CD4-positive, alpha-beta T cell (primary cell): Measurements from ENCODE around the gene SLC11A2. TPM values are rescaled to one million over a fixed set of nuclear protein-coding genes. Genes with fewer than 3 reads are reported as not detected.

ENCODE experiments used
- ATAC-seq: fragments of 200-7000 bp; cut with Tn5 transposase; one replicate; pipeline ENCODE4 v1.10.0; 2022; ENCODE audit warnings: mild to moderate bottlenecking; ENCODE audit not compliant: poor library complexity
- CTCF ChIA-PET: fragments of 350-600 bp; sonication (Branson Sonifier 250); formaldehyde crosslinking; loops from one replicate; lab custom pipeline; 2021; ENCODE audit warnings: antibody characterized with exemption, inconsistent platforms; lab: Charles Lee
- POLR2A ChIA-PET: fragments of 350-600 bp; sonication (Branson Sonifier 250); formaldehyde crosslinking; loops from one replicate; lab custom pipeline; 2021; ENCODE audit warnings: antibody characterized with exemption, inconsistent platforms; lab: Charles Lee
- DNase-seq, 14 experiments: peaks; one replicate each; pipeline ENCODE4 v3.0.0-alpha.2; 2013 to 2020; ENCODE audit warnings: mixed read lengths in 2 of 14
- H3K27ac ChIP-seq, 2 donors: one replicate each; pipeline versions ENCODE4 v1.5.1 to v1.7.0; 2013; ENCODE audit warnings: low read length in 2 of 2, low read depth in 1 of 2, mild to moderate bottlenecking in 1 of 2
- H3K27me3 ChIP-seq, 2 experiments: 1 replicate in 1 of 2; 2 replicates in 1 of 2; pipeline versions ENCODE4 v1.6.1 to v1.7.0; 2013; ENCODE audit warnings: low read length in 2 of 2, control low read depth in 1 of 2, mild to moderate bottlenecking in 1 of 2, moderate library complexity in 1 of 2; ENCODE audit not compliant: insufficient read depth in 2 of 2, control insufficient read depth in 1 of 2
- H3K36me3 ChIP-seq: one replicate; pipeline ENCODE4 v1.6.1; 2013; ENCODE audit warnings: low read length, control low read depth; ENCODE audit not compliant: insufficient read depth
- H3K4me1 ChIP-seq: one replicate; pipeline ENCODE4 v1.6.1; 2013; ENCODE audit warnings: low read length, control low read depth; ENCODE audit not compliant: insufficient read depth
- H3K4me3 ChIP-seq: one replicate; pipeline ENCODE4 v1.5.1; 2013; ENCODE audit warnings: mild to moderate bottlenecking, low read length, moderate library complexity
- H3K9me3 ChIP-seq, 2 experiments: 1 replicate in 1 of 2; 2 replicates in 1 of 2; pipeline versions ENCODE4 v1.6.1 to v1.7.0; 2013; ENCODE audit warnings: low read length in 2 of 2, mild to moderate bottlenecking in 2 of 2, control low read depth in 1 of 2, moderate library complexity in 1 of 2; ENCODE audit not compliant: control insufficient read depth in 1 of 2, insufficient read depth in 1 of 2
- H3K27ac Mint-ChIP-seq: one replicate; pipeline ENCODE4 v1.8.0; 2020; ENCODE audit warnings: mixed read lengths
- H3K27me3 Mint-ChIP-seq: one replicate; pipeline ENCODE4 v1.8.0; 2021; ENCODE audit warnings: mixed read lengths
- H3K36me3 Mint-ChIP-seq: one replicate; pipeline ENCODE4 v1.8.0; 2021; ENCODE audit warnings: low read depth, mixed read lengths
- H3K4me1 Mint-ChIP-seq: one replicate; pipeline ENCODE4 v1.8.0; 2021; ENCODE audit warnings: low read depth, mixed read lengths
- H3K4me3 Mint-ChIP-seq: one replicate; pipeline ENCODE4 v1.8.0; 2020; ENCODE audit warnings: mild to moderate bottlenecking, mixed read lengths
- H3K9me3 Mint-ChIP-seq: one replicate; pipeline ENCODE4 v1.8.0; 2020; ENCODE audit warnings: mixed read lengths
- CTCF ChIP-seq: fragments of 200-600 bp; IDR thresholded peaks from one replicate; pipeline ENCODE4 v1.8.0; 2022; ENCODE audit warnings: antibody characterized with exemption, mild to moderate bottlenecking
- intact Hi-C, 2 experiments: fragments of 100-400 bp; cut with DNase I in 1 of 2; cut with micrococcal nuclease in 1 of 2; formaldehyde crosslinking; loops; one replicate each; pipeline versions ENCODE4 v1.15.1 to v1.9.0; 2023 to 2025; cut with DNase I, micrococcal nuclease
- total RNA-seq, 174 experiments: library from RNA in 2 of 174; stranded (reverse) in 2 of 174; gene quantifications; one replicate each; pipeline ENCODE4 v1.2.3 and lab custom pipeline; 2021 to 2026

Gene SLC11A2
- total RNA-seq, 2 experiments from 2014 or later, result 43.6 to 47.7 TPM

GRCh38 chr12:50947933-50948626 lies 78.1 kb downstream of the SLC11A2 start:
- Mint-ChIP-seq H3K27me3 (no peaks in the 10 kb centered on the region), H3K4me3 (no peak overlapping the region), H3K4me1 (no peaks in the 10 kb centered on the region), H3K36me3 (peaks cover 4% of the 10 kb centered on the region), H3K27ac (no peak overlapping the region), H3K9me3 (no peaks in the 10 kb centered on the region)
- no peaks in the 10 kb centered on the region for H3K36me3 ChIP-seq
- ChIA-PET POLR2A (no interaction called here), CTCF (no interaction called here)
- no peak for TF ChIP-seq CTCF
- no peaks in the 10 kb centered on the region for H3K4me1 ChIP-seq
- H3K4me3 ChIP-seq, result no peak overlapping the region
- H3K27ac ChIP-seq, result no peak overlapping the region
- intact Hi-C loops, result no loop called here
- ATAC-seq, result no peak
- DNase-seq, result no peak
- H3K27me3 ChIP-seq, result no peaks in the 10 kb centered on the region
- H3K9me3 ChIP-seq, result no peaks in the 10 kb centered on the region

GRCh38 chr12:50937653-50938052 lies 88.5 kb downstream of the SLC11A2 start:
- DNase-seq (no peak), ATAC-seq (no peak)
- H3K27me3 ChIP-seq, result no peaks in the 10 kb centered on the region
- H3K4me3 ChIP-seq, result no peak overlapping the region
- Mint-ChIP-seq H3K4me1 (no peaks in the 10 kb centered on the region), H3K27ac (no peak overlapping the region), H3K4me3 (no peak overlapping the region), H3K9me3 (peaks cover 2% of the 10 kb centered on the region), H3K27me3 (no peaks in the 10 kb centered on the region), H3K36me3 (peaks cover 4% of the 10 kb centered on the region)
- no peaks in the 10 kb centered on the region for H3K36me3 ChIP-seq
- no peak for TF ChIP-seq CTCF
- ChIA-PET POLR2A (no interaction called here), CTCF (no interaction called here)
- no peak overlapping the region for H3K27ac ChIP-seq
- intact Hi-C loops, result no loop called here
- H3K4me1 ChIP-seq, result no peaks in the 10 kb centered on the region
- peaks cover 0 to 18% of the 10 kb centered on the region in 2 experiments for H3K9me3 ChIP-seq

- Mint-ChIP-seq H3K27ac (no peak overlapping the region), H3K36me3 (peaks cover 4% of the 10 kb centered on the region), H3K4me3 (no peak overlapping the region), H3K4me1 (no peaks in the 10 kb centered on the region), H3K9me3 (peaks cover 2% of the 10 kb centered on the region), H3K27me3 (no peaks in the 10 kb centered on the region)
- intact Hi-C loops, result no loop called here
- POLR2A ChIA-PET, result no interaction called here
- Histone ChIP-seq H3K4me1 (no peaks in the 10 kb centered on the region), H3K27ac (no peak overlapping the region), H3K27me3 (no peaks in the 10 kb centered on the region), H3K36me3 (no peaks in the 10 kb centered on the region), H3K4me3 (no peak overlapping the region), H3K9me3 (peaks cover 0 to 18% of the 10 kb centered on the region in 2 experiments)
- DNase-seq (no peak), ATAC-seq (no peak)
- no peak for TF ChIP-seq CTCF
- CTCF ChIA-PET, result no interaction called here
Observed at GRCh38 chr12:50936821-50937530, 89.2 kb downstream of the SLC11A2 start.
